K562 treated with DMSO at 1 percent for 4 hours (cell line): ENCODE measurements around the gene AMHR2. TPM values are rescaled to one million over a fixed set of nuclear protein-coding genes. Genes with fewer than 3 reads are reported as not detected.

Experiments
- total RNA-seq: library from RNA; unstranded; fragments of 300-600 nt; gene quantifications from 2 replicates; pipeline ENCODE4 v1.2.3, GENCODE V29; 2022; ENCODE audit not compliant: insufficient read depth

The AMHR2 gene
- 66.0 and 99.4 TPM in 2 replicates for total RNA-seq

GRCh38 chr12:53423597-53423996 lies at the start of gene AMHR2:
Gene AMHR2, plus strand, starts transcription at chr12:53423855. Its CDS starts 80 bp downstream, at chr12:53423935.

DNA sequence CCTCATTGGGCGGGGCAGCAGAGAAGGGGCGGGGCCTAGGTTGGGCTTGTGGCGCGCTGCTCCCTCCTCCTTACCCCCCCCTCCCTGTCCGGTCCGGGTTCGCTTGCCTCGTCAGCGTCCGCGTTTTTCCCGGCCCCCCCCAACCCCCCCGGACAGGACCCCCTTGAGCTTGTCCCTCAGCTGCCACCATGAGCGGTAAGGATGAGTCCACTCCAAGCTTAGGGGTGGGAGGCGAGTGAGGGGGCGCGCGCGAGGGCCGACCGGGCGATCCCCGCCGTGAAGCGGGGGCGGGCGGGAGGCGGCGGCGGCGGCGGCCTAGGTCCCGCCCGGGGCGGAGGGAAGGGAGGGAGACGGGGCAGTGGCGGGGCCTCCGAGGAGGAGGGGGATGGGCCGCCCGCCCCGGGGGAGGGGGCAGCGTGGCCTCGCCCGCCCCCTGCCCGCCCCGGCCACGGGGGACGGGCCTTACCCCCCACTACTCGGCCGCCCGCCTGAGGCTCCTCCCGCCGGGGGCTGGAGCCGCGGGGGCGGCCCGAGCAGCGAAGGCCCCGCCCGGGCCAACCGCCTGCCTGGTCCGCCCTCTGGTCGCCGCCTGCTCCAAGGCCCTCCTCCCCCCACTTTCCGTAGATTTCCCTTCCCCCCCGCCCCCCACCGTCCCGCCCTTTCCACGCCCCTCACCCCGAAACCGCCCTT lies 43.4 kb upstream of the AMHR2 start, which contains the start of gene SP1:
TSS of gene SP1 (plus strand) at position 73 of the 690 bp plus-strand sequence. CDS start at position 189, 116 bp downstream.

GRCh38 chr12:53441040-53441833 lies 17.6 kb downstream of the AMHR2 start, which contains the start of gene PRR13:
Gene PRR13, plus strand, starts transcription at chr12:53441734. Its CDS starts 981 bp downstream, at chr12:53442715.

GRCh38 chr12:53451661-53452158 lies 28.1 kb downstream of the AMHR2 start, which contains the start of gene PCBP2:
Gene PCBP2, plus strand, starts transcription at chr12:53452102. Its CDS starts 2,699 bp downstream, at chr12:53454801.

Other genes with a start within 250 kb of the AMHR2 start
- 8.9 and 13.9 TPM in 2 replicates for gene ZNF740, start 243.1 kb upstream of the AMHR2 start, total RNA-seq
- 2.3 and 8.1 TPM in 2 replicates for gene CSAD, start 242.9 kb upstream of the AMHR2 start, total RNA-seq
- 1.5 and 2.8 TPM in 2 replicates for gene ITGB7, start 216.6 kb upstream of the AMHR2 start, total RNA-seq
- 2.6 and 3.4 TPM in 2 replicates for gene RARG, start 191.6 kb upstream of the AMHR2 start, total RNA-seq
- 29.5 and 30.5 TPM in 2 replicates for gene ESPL1, start 155.6 kb upstream of the AMHR2 start, total RNA-seq
- gene PFDN5, start 128.3 kb upstream of the AMHR2 start, total RNA-seq = 635 and 661 TPM in 2 replicates
- gene MYG1, start 124.2 kb upstream of the AMHR2 start, total RNA-seq = 13.3 and 24.0 TPM in 2 replicates
- 64.3 and 78.2 TPM in 2 replicates for gene AAAS, start 102.2 kb upstream of the AMHR2 start, total RNA-seq
- gene SP7, start 87.5 kb upstream of the AMHR2 start, total RNA-seq = not detected in 2 replicates
- 19.0 and 23.3 TPM in 2 replicates for gene SP1, start 43.7 kb upstream of the AMHR2 start, total RNA-seq
- gene PRR13, start 17.9 kb downstream of the AMHR2 start, total RNA-seq = 215 and 222 TPM in 2 replicates
- 906 and 938 TPM in 2 replicates for gene PCBP2, start 28.2 kb downstream of the AMHR2 start, total RNA-seq
- gene MAP3K12, start 75.6 kb downstream of the AMHR2 start, total RNA-seq = 6.0 and 8.7 TPM in 2 replicates
- gene TARBP2, start 77.4 kb downstream of the AMHR2 start, total RNA-seq = 55.5 and 59.8 TPM in 2 replicates
- gene NPFF, start 83.6 kb downstream of the AMHR2 start, total RNA-seq = not detected in 2 replicates
- gene ATF7, start 202.5 kb downstream of the AMHR2 start, total RNA-seq = 7.9 and 9.6 TPM in 2 replicates